Neural cell (in vitro differentiated cells): ENCODE measurements around the gene NR5A2. TPM values are rescaled to one million over a fixed set of nuclear protein-coding genes. Genes with fewer than 3 reads are reported as not detected.
A peak's percentile ranks its signal among the peaks of the same experiment; 100 is the strongest.

ENCODE experiments used
- H2AFZ ChIP-seq: fragments of 200-600, 300-800 bp; sonication (generic), shearing (Covaris generic); 2 replicates; pipeline ENCODE4 v1.6.0; 2014; ENCODE audit warnings: low read depth, mild to moderate bottlenecking, antibody characterized with exemption, low read length, moderate library complexity
- H3F3A ChIP-seq: fragments of 200-600 bp; shearing (Covaris generic); 2 replicates; pipeline ENCODE4 v1.6.1; 2016; ENCODE audit warnings: mild to moderate bottlenecking, moderate library complexity, mixed read lengths, antibody characterized with exemption, low read length; ENCODE audit not compliant: insufficient read depth, poor library complexity, severe bottlenecking
- H3K27ac ChIP-seq: fragments of 200-600, 300-800 bp; sonication (generic), shearing (Covaris generic); 2 replicates; pipeline ENCODE4 v1.5.1; 2014; ENCODE audit warnings: mild to moderate bottlenecking, low read length, moderate library complexity
- H3K27me3 ChIP-seq: fragments of 300-800, 200-600 bp; sonication (generic), shearing (Covaris generic); 2 replicates; pipeline ENCODE4 v1.6.0; 2014; ENCODE audit warnings: mild to moderate bottlenecking, low read depth, low read length, moderate library complexity; ENCODE audit not compliant: insufficient read depth
- H3K36me3 ChIP-seq: fragments of 300-800, 200-600 bp; sonication (generic), shearing (Covaris generic); 2 replicates; pipeline ENCODE4 v1.5.1; 2014; ENCODE audit warnings: mild to moderate bottlenecking, antibody characterized with exemption, low read length, moderate library complexity; ENCODE audit not compliant: insufficient read depth
- H3K4me2 ChIP-seq: fragments of 300-800, 200-600 bp; sonication (generic), shearing (Covaris generic); 2 replicates; pipeline ENCODE4 v1.6.0; 2014; ENCODE audit warnings: mild to moderate bottlenecking, low read length
- H3K4me3 ChIP-seq: fragments of 300-800, 200-600 bp; sonication (generic), shearing (Covaris generic); 2 replicates; pipeline ENCODE4 v1.5.1; 2014; ENCODE audit warnings: mild to moderate bottlenecking, low read length, moderate library complexity
- H3K79me2 ChIP-seq: fragments of 200-600 bp; shearing (Covaris generic); replicated peaks from 2 replicates; pipeline ENCODE4 v1.6.0; 2014; ENCODE audit warnings: mild to moderate bottlenecking, low read length, moderate library complexity; ENCODE audit not compliant: insufficient read depth
- H3K9ac ChIP-seq: fragments of 300-800, 200-600 bp; sonication (generic), shearing (Covaris generic); 2 replicates; pipeline ENCODE4 v1.6.1; 2016; ENCODE audit warnings: mild to moderate bottlenecking, low read length, mixed read lengths
- H3K9me2 ChIP-seq: fragments of 200-600 bp; shearing (Covaris generic); 2 replicates; pipeline ENCODE4 v1.6.1; 2016; ENCODE audit warnings: mild to moderate bottlenecking, low read length, mixed read lengths; ENCODE audit not compliant: insufficient read depth
- H3K9me3 ChIP-seq: fragments of 200-600, 300-800 bp; sonication (generic), shearing (Covaris generic); 2 replicates; pipeline ENCODE4 v1.6.1; 2016; ENCODE audit warnings: mild to moderate bottlenecking, mixed run types, low read length, moderate library complexity, mixed read lengths
- H4K20me1 ChIP-seq: fragments of 200-600 bp; shearing (Covaris generic); 2 replicates; pipeline ENCODE4 v1.6.1; 2016; ENCODE audit warnings: mild to moderate bottlenecking, mixed run types; ENCODE audit not compliant: insufficient read depth
- CTCF ChIP-seq: fragments of 450-650 bp; IDR thresholded peaks from 2 replicates; pipeline ENCODE4 v1.5.1; 2014; ENCODE audit warnings: antibody characterized with exemption, mild to moderate bottlenecking, moderate library complexity; ENCODE audit not compliant: poor library complexity, severe bottlenecking
- EP300 ChIP-seq: fragments of 450-650 bp; conservative IDR thresholded peaks from 2 replicates; pipeline ENCODE4 v1.6.1; 2014; ENCODE audit warnings: antibody characterized with exemption, mild to moderate bottlenecking, moderate library complexity; ENCODE audit not compliant: poor library complexity, severe bottlenecking
- EZH2 ChIP-seq: fragments of 200-600, 300-800 bp; shearing (Covaris generic), sonication (generic); IDR thresholded peaks from 2 replicates; pipeline ENCODE4 v1.6.1; 2014; ENCODE audit warnings: antibody characterized with exemption, low read length, borderline replicate concordance, mild to moderate bottlenecking; ENCODE audit not compliant: insufficient read depth, poor library complexity, severe bottlenecking
- MXI1 ChIP-seq: fragments of 450-650 bp; conservative IDR thresholded peaks from 2 replicates; pipeline ENCODE4 v1.6.1; 2014; ENCODE audit warnings: antibody characterized with exemption, mild to moderate bottlenecking; ENCODE audit not compliant: poor library complexity, severe bottlenecking
- POLR2AphosphoS5 ChIP-seq: IDR thresholded peaks from 2 replicates; pipeline ENCODE4 v1.6.1; 2012
- RAD21 ChIP-seq: fragments of 450-650 bp; conservative IDR thresholded peaks from 2 replicates; pipeline ENCODE4 v1.6.1; 2014; ENCODE audit warnings: antibody characterized with exemption, mild to moderate bottlenecking, moderate library complexity
- REST ChIP-seq: IDR thresholded peaks from 2 replicates; pipeline ENCODE4 v1.6.1; 2012; ENCODE audit warnings: borderline replicate concordance
- SMC3 ChIP-seq: fragments of 450-650 bp; conservative IDR thresholded peaks from 2 replicates; pipeline ENCODE4 v1.6.1; 2014; ENCODE audit warnings: antibody characterized with exemption, mild to moderate bottlenecking, moderate library complexity; ENCODE audit not compliant: poor library complexity
- TAF1 ChIP-seq: IDR thresholded peaks from 2 replicates; pipeline ENCODE4 v1.6.1; 2012; ENCODE audit warnings: low read depth
- polyA plus RNA-seq: library from polyadenylated mRNA; depleted of rRNA; stranded (reverse); fragments of >200 nt; gene quantifications from 2 replicates; pipeline ENCODE4 v1.2.3, GENCODE V29; 2014

NR5A2 gene
- polyA plus RNA-seq, 1 donor from 2014 or later, result not detected

GRCh38 chr1:200191993-200192392 is 164.5 kb downstream of the NR5A2 start:
- Histone ChIP-seq H3K27me3 (no peaks in the 10 kb centered on the region), H3K79me2 (no peaks in the 10 kb centered on the region), H3K36me3 (no peaks in the 10 kb centered on the region), H3K4me2 (no peak overlapping the region), H3K9me3 (no peaks in the 10 kb centered on the region), H3K9me2 (no peaks in the 10 kb centered on the region), H3K9ac (no peak overlapping the region), H3F3A (no peaks in the 10 kb centered on the region), H3K27ac (no peak overlapping the region), H2AFZ (no peak overlapping the region), H3K4me3 (no peak overlapping the region), H4K20me1 (no peaks in the 10 kb centered on the region)
- TF ChIP-seq SMC3 (no peak), MXI1 (no peak), POLR2AphosphoS5 (no peak), EZH2 (no peak)

GRCh38 chr1:200194477-200194876 is 167.0 kb downstream of the NR5A2 start:
- peaks cover 3% of the 10 kb centered on the region for H3F3A ChIP-seq
- no peaks in the 10 kb centered on the region for H3K79me2 ChIP-seq
- H3K9me2 ChIP-seq, result no peaks in the 10 kb centered on the region
- no peaks in the 10 kb centered on the region for H3K9me3 ChIP-seq
- TF ChIP-seq CTCF (no peak), EP300 (no peak), REST (no peak), RAD21 (no peak), EZH2 (no peak), TAF1 (no peak), SMC3 (no peak)
- no peaks in the 10 kb centered on the region for H3K36me3 ChIP-seq
- no peaks in the 10 kb centered on the region for H3K27me3 ChIP-seq
- no peak overlapping the region for H3K27ac ChIP-seq
- H4K20me1 ChIP-seq, result no peaks in the 10 kb centered on the region
- H3K9ac ChIP-seq, result no peak overlapping the region
- no peak overlapping the region for H2AFZ ChIP-seq
- no peak overlapping the region for H3K4me3 ChIP-seq
- no peak overlapping the region for H3K4me2 ChIP-seq

- H4K20me1 ChIP-seq, result no peaks in the 10 kb centered on the region
- H3K9ac ChIP-seq, result no peak overlapping the region
- H2AFZ ChIP-seq, result no peak overlapping the region
- TF ChIP-seq RAD21, result peak; percentile 19
- TF ChIP-seq SMC3, result no peak
- no peak for TF ChIP-seq CTCF
- TF ChIP-seq MXI1, result no peak
- no peak for TF ChIP-seq REST
- TF ChIP-seq POLR2AphosphoS5, result peak; percentile 55
- TF ChIP-seq EZH2, result no peak
- peak; percentile 13 for TF ChIP-seq EP300
- no peak for TF ChIP-seq TAF1
- no peaks in the 10 kb centered on the region for H3K79me2 ChIP-seq
- H3K36me3 ChIP-seq, result no peaks in the 10 kb centered on the region
- H3K27me3 ChIP-seq, result no peaks in the 10 kb centered on the region
- no peak overlapping the region for H3K4me3 ChIP-seq
- H3K9me2 ChIP-seq, result no peaks in the 10 kb centered on the region
- H3K27ac ChIP-seq, result no peak overlapping the region
- no peaks in the 10 kb centered on the region for H3K9me3 ChIP-seq
- peaks cover 3% of the 10 kb centered on the region for H3F3A ChIP-seq
- H3K4me2 ChIP-seq, result no peak overlapping the region
Measured at GRCh38 chr1:200198236-200198635, 170.7 kb downstream of the NR5A2 start.
